Activated CD4-positive, alpha-beta memory T cell treated with anti-CD3 and anti-CD28 coated beads for 36 hours (primary cell): ENCODE results near the gene HS3ST4. TPM values are rescaled to one million over a fixed set of nuclear protein-coding genes. Genes with fewer than 3 reads are reported as not detected.

Source experiments
- CTCF ChIA-PET: fragments of 350-600 bp; sonication (Branson Sonifier 250); formaldehyde crosslinking; loops from one replicate; lab custom pipeline; 2021; ENCODE audit warnings: antibody characterized with exemption, inconsistent platforms; lab: Charles Lee
- POLR2A ChIA-PET: fragments of 350-600 bp; sonication (Branson Sonifier 250); formaldehyde crosslinking; loops from one replicate; lab custom pipeline; 2021; ENCODE audit warnings: antibody characterized with exemption; lab: Charles Lee
- DNase-seq: peaks from one replicate; pipeline ENCODE4 v3.0.0-alpha.2; 2020
- H3K27ac Mint-ChIP-seq: one replicate; pipeline ENCODE4 v1.8.0; 2021; ENCODE audit warnings: mixed read lengths
- H3K27me3 Mint-ChIP-seq: one replicate; pipeline ENCODE4 v1.8.0; 2021; ENCODE audit warnings: mixed read lengths
- H3K36me3 Mint-ChIP-seq: one replicate; pipeline ENCODE4 v1.8.0; 2021; ENCODE audit warnings: mixed read lengths
- H3K4me1 Mint-ChIP-seq: one replicate; pipeline ENCODE4 v1.8.0; 2021; ENCODE audit warnings: low read depth, mixed read lengths
- H3K4me3 Mint-ChIP-seq: one replicate; pipeline ENCODE4 v1.8.0; 2021; ENCODE audit warnings: mild to moderate bottlenecking, mixed read lengths
- H3K9me3 Mint-ChIP-seq: one replicate; pipeline ENCODE4 v1.8.0; 2021; ENCODE audit warnings: mixed read lengths
- intact Hi-C: fragments of 100-400 bp; cut with micrococcal nuclease; formaldehyde crosslinking; loops from one replicate; pipeline ENCODE4 v1.15.1; 2023
- total RNA-seq, 2 experiments: library from RNA; stranded (reverse); gene quantifications; one replicate each; pipeline ENCODE4 v1.2.3, GENCODE V29; 2021

HS3ST4 gene
- total RNA-seq, 2 experiments from 2014 or later = not detected

DNA sequence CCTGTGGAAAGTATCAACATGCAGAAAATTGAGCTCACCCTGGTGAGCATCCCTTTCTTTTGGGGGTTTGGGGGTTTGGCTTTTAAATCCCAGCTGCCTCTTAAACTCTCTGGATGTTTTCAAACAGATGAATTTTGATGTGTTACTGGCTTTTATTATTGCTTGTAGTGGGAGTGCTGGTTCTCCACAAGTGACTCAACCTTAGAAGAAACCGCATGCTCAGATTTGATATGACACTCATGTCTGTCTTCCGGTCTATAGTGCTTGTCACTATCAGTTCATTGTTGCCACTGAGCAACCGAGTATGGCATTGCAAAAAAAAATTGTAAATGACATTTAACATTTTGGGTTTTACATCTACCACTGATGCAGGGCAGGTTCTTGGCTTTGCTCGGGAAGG is 104.5 kb downstream of the HS3ST4 start:
- Mint-ChIP-seq H3K9me3 (peaks cover 3% of the 10 kb centered on the region), H3K4me3 (no peak overlapping the region), H3K27ac (no peak overlapping the region), H3K4me1 (no peaks in the 10 kb centered on the region), H3K27me3 (peaks cover 1% of the 10 kb centered on the region), H3K36me3 (no peaks in the 10 kb centered on the region)
- intact Hi-C loops = no loop called here
- ChIA-PET CTCF (no interaction called here), POLR2A (no interaction called here)
- DNase-seq = no peak

DNA sequence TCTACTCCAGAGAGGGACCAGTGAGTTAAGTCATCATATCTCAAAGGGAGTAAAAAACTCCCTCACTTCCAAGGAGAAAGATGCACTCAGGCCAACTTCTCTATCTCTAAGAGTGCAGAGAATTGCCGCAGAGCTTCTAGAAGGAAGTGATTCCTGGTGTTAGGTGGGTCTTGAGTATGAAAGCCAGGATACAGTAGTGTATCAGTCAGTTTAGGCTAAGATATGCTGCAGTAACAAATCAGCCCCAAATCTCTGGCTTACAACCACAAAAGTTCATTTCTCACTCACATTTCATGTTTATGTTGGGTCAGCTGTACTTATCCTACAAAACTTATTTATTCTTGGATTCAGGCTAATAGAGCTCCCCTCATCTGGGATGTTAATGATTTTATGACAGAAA is 106.3 kb downstream of the HS3ST4 start:
- H3K9me3 Mint-ChIP-seq = peaks cover 3% of the 10 kb centered on the region
- H3K36me3 Mint-ChIP-seq = no peaks in the 10 kb centered on the region
- intact Hi-C loops = no loop called here
- ChIA-PET POLR2A (no interaction called here), CTCF (no interaction called here)
- no peaks in the 10 kb centered on the region for H3K4me1 Mint-ChIP-seq
- no peak for DNase-seq
- no peak overlapping the region for H3K4me3 Mint-ChIP-seq
- H3K27ac Mint-ChIP-seq = no peak overlapping the region
- peaks cover 1% of the 10 kb centered on the region for H3K27me3 Mint-ChIP-seq

DNA sequence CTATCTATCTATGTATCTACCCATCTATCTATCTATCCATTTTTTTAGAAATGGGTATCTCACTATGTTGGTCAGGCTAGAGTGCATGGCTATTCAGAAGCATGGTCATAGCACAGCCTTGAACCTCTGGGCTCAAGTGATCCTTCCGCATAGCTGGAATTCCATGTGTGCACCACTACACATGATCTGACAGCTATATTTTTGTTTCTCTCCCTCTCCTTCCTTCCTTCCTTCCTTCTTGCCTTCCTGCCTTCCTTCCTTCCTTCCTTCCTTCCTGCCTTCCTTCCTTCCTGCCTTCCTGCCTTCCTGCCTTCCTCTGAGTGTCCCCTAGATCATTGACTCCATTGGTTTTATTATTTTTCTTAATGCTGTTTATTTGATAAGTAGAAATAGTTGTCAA is 108.1 kb downstream of the HS3ST4 start:
- Mint-ChIP-seq H3K27ac (no peak overlapping the region), H3K4me1 (no peaks in the 10 kb centered on the region), H3K4me3 (no peak overlapping the region), H3K36me3 (no peaks in the 10 kb centered on the region), H3K9me3 (peaks cover 3% of the 10 kb centered on the region), H3K27me3 (peaks cover 2% of the 10 kb centered on the region)
- intact Hi-C loops = no loop called here
- CTCF ChIA-PET = no interaction called here
- DNase-seq = no peak
- POLR2A ChIA-PET = no interaction called here

DNA sequence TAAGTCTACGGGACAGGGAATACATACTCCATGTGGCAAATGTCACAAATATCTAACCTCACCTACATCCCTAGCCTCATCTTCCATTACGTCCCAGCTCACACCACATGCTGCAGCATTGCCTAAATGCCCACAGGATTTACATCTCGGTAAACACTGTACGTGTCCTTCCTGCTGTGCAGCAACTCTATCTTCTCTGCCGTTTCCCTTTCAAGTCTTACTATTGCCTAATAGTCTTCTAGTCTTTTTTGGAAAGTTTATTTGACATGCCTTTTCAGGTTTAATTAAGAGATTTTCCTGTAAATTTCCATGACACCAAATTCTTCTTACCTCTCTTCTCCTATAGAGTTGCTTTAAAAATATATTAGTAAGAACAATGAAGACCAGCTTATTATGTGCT is 120.5 kb downstream of the HS3ST4 start:
- Mint-ChIP-seq H3K27me3 (peaks cover 23% of the 10 kb centered on the region), H3K4me1 (no peaks in the 10 kb centered on the region), H3K27ac (no peak overlapping the region), H3K4me3 (no peak overlapping the region), H3K9me3 (no peaks in the 10 kb centered on the region), H3K36me3 (no peaks in the 10 kb centered on the region)
- no peak for DNase-seq
- ChIA-PET CTCF (no interaction called here), POLR2A (no interaction called here)
- intact Hi-C loops = no loop called here

DNA sequence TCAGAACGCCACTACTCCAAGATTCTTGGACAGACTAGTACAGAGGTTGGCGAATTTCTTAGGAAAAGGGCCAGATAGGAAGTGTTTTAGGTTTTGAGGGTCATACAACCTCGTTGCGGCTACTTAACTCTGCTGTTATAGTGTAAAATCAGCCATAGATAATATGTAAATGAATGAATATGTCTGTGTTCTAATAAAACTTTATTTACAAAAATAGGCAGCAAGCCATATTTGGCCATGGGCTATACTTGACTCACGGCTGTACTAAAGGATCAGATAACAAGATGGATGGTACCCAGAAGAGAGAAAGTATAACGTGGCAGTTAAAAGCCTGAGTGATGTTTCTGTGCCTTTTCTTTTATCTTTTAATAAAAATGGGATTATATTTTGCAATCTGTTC is 125.5 kb downstream of the HS3ST4 start:
- no peak for DNase-seq
- intact Hi-C loops = no loop called here
- Mint-ChIP-seq H3K4me3 (no peak overlapping the region), H3K9me3 (no peaks in the 10 kb centered on the region), H3K36me3 (no peaks in the 10 kb centered on the region), H3K27me3 (peaks cover 15% of the 10 kb centered on the region), H3K4me1 (no peaks in the 10 kb centered on the region), H3K27ac (no peak overlapping the region)
- ChIA-PET CTCF (no interaction called here), POLR2A (no interaction called here)

DNA sequence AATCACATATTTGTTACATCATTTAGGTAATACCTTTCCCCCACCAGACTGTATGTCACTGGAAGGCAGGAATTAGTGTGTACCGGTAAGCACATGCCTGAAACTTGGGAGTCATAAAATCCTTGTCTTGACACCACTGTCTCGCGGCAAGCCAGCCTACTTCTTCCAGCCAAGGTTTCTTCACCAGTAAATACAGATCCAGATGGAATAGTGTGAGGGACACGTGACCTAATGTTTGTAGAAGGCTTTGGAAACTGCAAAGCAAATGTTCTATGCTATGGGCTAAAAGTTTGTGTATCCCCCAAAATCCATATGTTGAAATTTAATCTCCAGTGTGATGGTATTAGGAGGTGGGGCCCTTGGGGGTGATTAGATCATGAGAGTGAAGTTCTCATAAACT is 126.1 kb downstream of the HS3ST4 start:
- Mint-ChIP-seq H3K27ac (no peak overlapping the region), H3K36me3 (no peaks in the 10 kb centered on the region), H3K4me1 (no peaks in the 10 kb centered on the region), H3K4me3 (no peak overlapping the region), H3K9me3 (no peaks in the 10 kb centered on the region), H3K27me3 (peaks cover 15% of the 10 kb centered on the region)
- intact Hi-C loops = no loop called here
- ChIA-PET POLR2A (no interaction called here), CTCF (no interaction called here)
- DNase-seq = no peak

DNA sequence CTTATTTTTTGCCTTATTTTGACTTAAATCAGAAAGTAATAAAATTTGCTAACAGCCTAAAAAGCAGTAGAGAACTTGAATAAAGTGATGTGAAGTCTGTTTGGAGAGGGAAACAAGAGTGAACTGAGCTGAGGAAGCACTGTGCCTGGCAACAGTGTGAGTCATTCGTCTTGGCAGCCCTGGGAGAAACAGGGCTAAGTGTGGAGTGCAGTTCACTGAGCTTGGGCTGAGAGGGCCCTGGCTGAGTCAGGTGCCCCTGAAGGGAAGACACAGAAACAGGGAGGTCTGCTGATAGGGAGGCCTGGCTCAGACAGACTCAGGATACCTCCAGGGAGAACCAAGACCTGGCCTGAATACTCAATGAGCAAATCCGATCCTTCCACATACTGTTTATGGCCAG is 132.1 kb downstream of the HS3ST4 start:
- Mint-ChIP-seq H3K9me3 (no peaks in the 10 kb centered on the region), H3K27me3 (peaks cover 2% of the 10 kb centered on the region), H3K27ac (no peak overlapping the region), H3K4me3 (no peak overlapping the region), H3K36me3 (no peaks in the 10 kb centered on the region), H3K4me1 (no peaks in the 10 kb centered on the region)
- ChIA-PET POLR2A (no interaction called here), CTCF (no interaction called here)
- intact Hi-C loops = no loop called here
- no peak for DNase-seq

DNA sequence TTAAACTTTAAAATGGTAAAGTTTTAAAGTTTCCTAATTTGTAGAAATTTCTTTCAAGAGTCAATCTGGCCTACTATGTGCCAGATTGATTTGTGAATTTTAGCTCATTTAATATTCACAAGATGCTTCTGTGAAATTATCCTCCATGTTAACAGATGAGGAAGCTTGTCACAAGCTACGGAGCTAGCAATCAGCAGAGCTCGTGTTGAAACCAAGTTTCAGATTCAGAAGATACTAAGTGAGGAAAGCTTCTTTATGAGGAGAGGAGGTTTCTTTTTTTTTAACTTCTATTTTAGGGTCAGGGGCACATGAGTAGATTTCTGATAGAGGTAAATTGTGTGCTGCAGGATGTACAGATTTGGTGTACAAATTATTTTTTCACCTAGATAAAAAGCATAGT is 135.9 kb downstream of the HS3ST4 start:
- Mint-ChIP-seq H3K4me3 (no peak overlapping the region), H3K27me3 (peaks cover 11% of the 10 kb centered on the region), H3K27ac (no peak overlapping the region), H3K36me3 (no peaks in the 10 kb centered on the region), H3K4me1 (no peaks in the 10 kb centered on the region), H3K9me3 (no peaks in the 10 kb centered on the region)
- no peak for DNase-seq
- intact Hi-C loops = no loop called here
- POLR2A ChIA-PET = no interaction called here
- CTCF ChIA-PET = no interaction called here

DNA sequence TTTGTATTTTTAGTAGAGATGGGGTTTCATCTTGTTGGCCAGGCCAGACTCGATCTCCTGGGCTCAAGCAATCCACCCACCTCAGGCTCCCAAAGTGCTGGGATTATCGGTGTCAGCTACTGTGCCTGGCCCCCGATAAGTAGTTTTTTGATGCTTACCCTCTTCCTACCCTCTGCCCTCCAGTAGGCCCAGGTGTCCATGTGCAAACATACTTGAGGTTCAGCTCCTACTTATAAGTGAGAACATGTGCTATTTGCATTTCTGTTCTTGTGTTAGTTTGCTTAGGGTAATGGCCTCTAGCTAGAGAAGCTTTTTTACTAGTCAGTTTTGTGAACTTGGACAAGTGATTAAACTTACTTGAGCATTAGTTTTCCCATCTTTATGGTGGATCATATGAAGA is 136.8 kb downstream of the HS3ST4 start:
- peaks cover 12% of the 10 kb centered on the region for H3K27me3 Mint-ChIP-seq
- H3K4me3 Mint-ChIP-seq = no peak overlapping the region
- POLR2A ChIA-PET = no interaction called here
- intact Hi-C loops = no loop called here
- H3K27ac Mint-ChIP-seq = no peak overlapping the region
- H3K4me1 Mint-ChIP-seq = no peaks in the 10 kb centered on the region
- CTCF ChIA-PET = no interaction called here
- no peak for DNase-seq
- H3K9me3 Mint-ChIP-seq = no peaks in the 10 kb centered on the region
- H3K36me3 Mint-ChIP-seq = no peaks in the 10 kb centered on the region

DNA sequence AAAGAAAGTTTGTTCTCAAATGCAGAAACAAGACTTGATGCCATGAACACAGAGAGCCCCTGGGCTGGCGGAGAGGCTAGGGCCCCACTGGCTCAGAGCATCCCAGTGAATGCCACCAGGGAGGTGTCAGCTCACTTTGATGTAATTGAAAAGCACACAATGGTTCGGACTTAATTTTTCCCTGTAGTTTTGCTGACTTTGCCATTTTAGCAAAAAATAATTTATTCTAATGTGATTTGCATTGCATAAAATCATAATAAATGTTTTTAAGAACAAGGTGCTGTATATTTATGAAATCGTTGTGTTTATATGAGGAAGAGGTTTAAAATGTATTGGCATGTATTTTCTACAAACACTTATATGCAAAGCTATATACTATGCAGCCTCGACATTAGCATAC is 140.5 kb downstream of the HS3ST4 start:
- Mint-ChIP-seq H3K4me1 (no peaks in the 10 kb centered on the region), H3K4me3 (no peak overlapping the region), H3K27me3 (peaks cover 21% of the 10 kb centered on the region), H3K36me3 (no peaks in the 10 kb centered on the region), H3K9me3 (no peaks in the 10 kb centered on the region), H3K27ac (no peak overlapping the region)
- DNase-seq = no peak
- ChIA-PET POLR2A (no interaction called here), CTCF (interaction anchor here (0.6 kb wide), 1 partner anchor 8 kb away, joined by 3 read pairs; no protein-coding TSS in a partner anchor)
- intact Hi-C loops = no loop called here

DNA sequence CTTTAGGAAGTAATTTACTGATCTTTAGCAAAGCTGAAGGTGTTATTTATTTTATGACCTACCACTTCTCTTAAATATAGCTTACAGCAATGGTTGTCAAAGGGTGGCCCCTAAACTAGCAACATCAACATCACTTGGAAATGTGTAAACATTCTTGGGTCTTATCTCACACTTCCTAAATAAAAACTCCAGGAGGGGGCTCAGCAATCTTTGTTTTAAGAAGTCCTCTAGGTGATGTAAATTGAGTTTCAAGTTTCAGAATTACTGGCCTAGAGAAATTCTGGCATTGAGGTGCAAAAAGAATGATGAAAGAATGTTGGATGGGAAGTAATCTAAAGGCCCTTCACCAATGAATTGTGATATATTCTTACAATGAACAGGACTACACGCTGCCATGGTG is 142.3 kb downstream of the HS3ST4 start:
- ChIA-PET POLR2A (no interaction called here), CTCF (interaction anchor here (0.7 kb wide), 1 partner anchor 1113 kb away, joined by 3 read pairs; no protein-coding TSS in a partner anchor)
- intact Hi-C loops = no loop called here
- no peak for DNase-seq
- Mint-ChIP-seq H3K27ac (no peak overlapping the region), H3K4me1 (peaks cover 2% of the 10 kb centered on the region), H3K36me3 (no peaks in the 10 kb centered on the region), H3K4me3 (no peak overlapping the region), H3K27me3 (peaks cover 27% of the 10 kb centered on the region), H3K9me3 (no peaks in the 10 kb centered on the region)

DNA sequence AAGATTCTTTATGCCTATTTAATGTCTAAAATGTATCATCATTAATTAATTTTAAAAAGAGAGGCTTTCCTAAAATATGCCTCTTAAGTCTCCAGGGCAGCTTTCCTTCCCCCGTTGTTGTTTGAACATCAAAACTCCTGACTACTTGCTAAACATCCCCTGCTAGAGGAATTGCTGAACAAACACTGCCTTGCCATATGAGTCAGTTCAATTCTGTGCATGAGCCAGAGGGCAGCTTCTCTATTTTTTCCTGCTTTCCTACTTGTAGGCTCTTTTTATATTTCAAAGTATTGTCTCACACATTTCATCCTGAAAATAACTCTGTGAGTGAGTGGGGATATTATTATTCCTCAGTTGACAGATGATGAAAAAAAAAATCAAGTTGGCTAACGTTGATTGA is 143.4 kb downstream of the HS3ST4 start:
- no peaks in the 10 kb centered on the region for H3K9me3 Mint-ChIP-seq
- intact Hi-C loops = loop anchor here (5.0 kb wide), 2 partner anchors 812 to 1272 kb away; no protein-coding TSS in a partner anchor
- H3K27me3 Mint-ChIP-seq = peaks cover 27% of the 10 kb centered on the region
- POLR2A ChIA-PET = no interaction called here
- no peak overlapping the region for H3K4me3 Mint-ChIP-seq
- CTCF ChIA-PET = no interaction called here
- peaks cover 2% of the 10 kb centered on the region for H3K4me1 Mint-ChIP-seq
- H3K36me3 Mint-ChIP-seq = no peaks in the 10 kb centered on the region
- no peak for DNase-seq
- no peak overlapping the region for H3K27ac Mint-ChIP-seq

DNA sequence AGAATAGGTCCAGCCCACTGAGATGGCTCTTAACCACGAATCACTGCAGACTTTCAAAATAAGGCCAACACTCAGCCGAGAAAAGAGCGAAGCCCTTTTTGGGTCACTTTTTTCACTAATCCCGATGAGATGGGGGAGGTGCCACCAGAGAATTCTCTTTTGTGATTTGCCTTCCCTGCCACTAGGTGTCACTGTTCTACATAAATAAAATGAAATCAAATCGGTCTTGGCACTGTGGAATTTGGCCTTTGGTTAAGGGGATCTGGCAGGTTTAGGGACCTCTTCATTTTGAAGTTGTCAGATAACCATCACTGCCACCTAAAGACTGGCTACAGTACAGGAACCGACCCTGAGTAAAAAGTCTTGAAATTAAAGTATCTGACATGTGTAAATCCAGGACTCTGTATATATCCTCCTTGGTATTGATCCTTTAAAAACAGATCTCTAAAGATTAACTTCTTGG is 147.0 kb downstream of the HS3ST4 start:
- no peaks in the 10 kb centered on the region for H3K36me3 Mint-ChIP-seq
- intact Hi-C loops = loop anchor here (5.0 kb wide), 2 partner anchors 809 to 1269 kb away; no protein-coding TSS in a partner anchor
- POLR2A ChIA-PET = no interaction called here
- H3K4me3 Mint-ChIP-seq = no peak overlapping the region
- DNase-seq = peak; percentile 21
- peaks cover 16% of the 10 kb centered on the region for H3K27me3 Mint-ChIP-seq
- H3K4me1 Mint-ChIP-seq = peaks cover 2% of the 10 kb centered on the region
- H3K27ac Mint-ChIP-seq = no peak overlapping the region
- CTCF ChIA-PET = interaction anchor here (0.7 to 2.6 kb wide), 5 partner anchors 12 to 1271 kb away, joined by 3 to 10 read pairs (median 5); no protein-coding TSS in a partner anchor
- no peaks in the 10 kb centered on the region for H3K9me3 Mint-ChIP-seq
